T follicular helper cell (primary cell): Measurements from ENCODE around the gene MBNL2.

Experiments
- DNase-seq: peaks from one replicate; pipeline ENCODE4 v3.0.0-alpha.2; 2020; ENCODE audit warnings: low read depth

The MBNL2 gene

GRCh38 chr13:97422118-97423054 lies 200.3 kb downstream of the MBNL2 start:
- no peak for DNase-seq

DNA sequence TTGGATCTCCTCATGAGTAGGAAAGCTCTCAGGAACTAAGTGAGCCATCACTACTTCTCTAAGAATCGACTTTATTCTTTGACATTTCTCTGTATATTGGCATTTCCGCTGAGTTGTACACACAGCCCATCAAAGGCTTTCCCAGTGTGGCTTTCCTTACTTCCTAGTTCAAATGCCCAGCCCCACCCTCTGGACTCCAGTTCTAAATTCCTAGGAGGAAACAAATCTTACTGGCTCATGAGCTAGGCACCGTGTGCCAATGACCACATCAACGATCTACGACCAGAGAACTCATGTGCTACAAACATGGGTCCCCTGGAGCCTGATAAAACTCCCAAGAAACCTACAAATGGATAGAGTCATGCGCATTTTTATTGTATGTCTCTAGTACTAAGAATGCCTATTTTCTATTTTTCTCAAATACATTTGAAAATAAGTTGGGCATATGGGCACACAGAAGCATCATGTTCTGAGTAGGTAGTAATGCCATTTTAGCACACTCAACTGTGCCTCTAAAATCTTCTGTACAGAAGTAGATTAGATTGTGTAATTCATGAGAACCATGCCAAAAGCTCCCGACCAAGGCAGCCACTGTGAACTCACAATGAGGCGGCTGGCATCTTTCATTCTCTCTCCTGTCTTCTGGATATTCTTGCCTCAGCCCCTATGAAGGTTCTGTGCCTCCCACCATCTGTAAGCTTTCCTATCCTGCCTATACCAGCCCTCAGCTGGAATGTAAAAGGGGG lies 201.3 kb downstream of the MBNL2 start:
- no peak for DNase-seq

GRCh38 chr13:97425590-97425989 lies 203.5 kb downstream of the MBNL2 start:
- DNase-seq: no peak

GRCh38 chr13:97426695-97427094 lies 204.6 kb downstream of the MBNL2 start:
- DNase-seq: no peak

DNA sequence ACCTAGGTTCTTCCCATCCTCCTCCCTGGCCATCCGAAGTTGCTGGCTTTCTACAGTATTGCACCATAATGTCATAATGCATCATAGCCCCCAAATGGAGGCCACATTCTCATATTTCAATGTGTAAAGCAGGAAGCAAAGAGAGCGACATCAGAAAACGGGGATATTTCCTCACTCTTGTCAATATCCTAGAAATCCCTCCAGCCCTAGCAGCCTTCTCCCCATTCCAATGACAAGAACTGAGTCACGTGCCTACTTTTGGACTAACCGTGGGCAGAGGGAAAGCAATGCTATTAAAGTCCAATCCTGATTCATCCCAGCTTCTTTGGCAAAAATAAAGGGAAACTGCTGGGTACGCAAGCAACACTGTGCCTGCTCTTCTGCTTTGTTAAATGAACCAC lies 207.5 kb downstream of the MBNL2 start:
- DNase-seq: no peak

GRCh38 chr13:97430296-97430695 lies 208.2 kb downstream of the MBNL2 start:
- DNase-seq: no peak

- no peak for DNase-seq
These were observed 209.1 kb downstream of the MBNL2 start for GRCh38 chr13:97431171-97431764.

GRCh38 chr13:97432232-97432916 lies 210.2 kb downstream of the MBNL2 start:
- no peak for DNase-seq

GRCh38 chr13:97432917-97433726 lies 211.0 kb downstream of the MBNL2 start:
- peak; percentile 97 for DNase-seq

DNA sequence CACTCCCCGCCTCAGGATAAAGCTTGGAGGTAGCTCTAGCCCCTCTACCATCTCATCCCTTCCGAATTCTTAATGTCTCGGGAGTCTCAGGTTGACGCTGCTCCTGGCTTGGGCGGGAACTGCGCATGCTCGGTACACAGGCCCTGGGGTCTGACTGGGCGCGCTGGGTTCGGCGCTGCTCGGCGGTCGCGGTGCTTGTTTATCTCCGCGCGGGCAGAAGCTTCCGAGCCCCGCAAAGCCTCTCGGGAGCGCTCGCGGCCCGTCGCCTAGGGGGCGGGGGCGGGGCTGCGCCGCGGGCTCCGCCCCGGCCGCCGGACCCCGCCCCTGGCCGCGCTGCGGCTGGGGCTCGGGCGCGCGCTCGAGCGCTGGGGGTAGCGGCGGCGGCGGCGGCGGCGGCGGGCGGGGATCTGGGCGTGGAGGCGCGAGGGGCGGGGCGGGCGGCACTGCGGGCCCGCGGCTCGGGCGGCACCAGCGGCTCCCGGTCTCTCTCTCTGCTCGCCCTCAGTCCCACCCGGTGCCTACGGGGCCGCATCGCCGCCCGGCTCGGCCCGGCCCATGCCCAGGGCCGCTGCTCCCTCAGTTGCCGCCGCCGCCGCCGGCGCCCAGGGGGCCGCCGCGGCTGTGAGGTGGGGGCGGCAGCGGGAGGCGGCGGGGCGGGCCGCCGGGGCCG lies 211.7 kb downstream of the MBNL2 start, which contains the start of gene RAP2A:
RAP2A (plus strand) TSS at position 443 of the 670 bp plus-strand sequence. CDS start 302 bp downstream, outside the sequence.
- DNase-seq: peak; percentile 85

GRCh38 chr13:97434397-97435201 lies 212.5 kb downstream of the MBNL2 start:
- DNase-seq: peak; percentile 25

- no peak for DNase-seq
These were observed 213.2 kb downstream of the MBNL2 start for GRCh38 chr13:97435323-97435722.

DNA sequence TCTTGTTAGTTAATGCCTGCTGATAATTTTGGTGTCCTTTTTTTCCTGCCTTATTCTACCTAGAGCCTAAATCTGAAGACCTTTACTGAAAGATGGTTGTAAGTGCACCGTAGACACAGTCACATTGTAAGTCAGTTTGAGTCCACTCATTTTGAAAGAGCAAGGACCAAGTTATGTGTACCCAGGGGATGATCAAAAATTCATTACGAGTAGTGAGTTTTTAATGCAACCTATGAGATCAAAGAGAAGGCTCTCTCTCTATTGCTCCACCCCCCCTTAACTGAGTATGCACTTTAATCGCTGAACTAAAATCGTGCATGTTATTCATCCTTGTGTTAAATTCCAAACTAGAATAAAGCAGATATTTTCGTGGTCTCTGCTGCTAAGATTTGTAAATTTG lies 213.7 kb downstream of the MBNL2 start:
- no peak for DNase-seq

GRCh38 chr13:97436845-97437244 lies 214.7 kb downstream of the MBNL2 start:
- no peak for DNase-seq

DNA sequence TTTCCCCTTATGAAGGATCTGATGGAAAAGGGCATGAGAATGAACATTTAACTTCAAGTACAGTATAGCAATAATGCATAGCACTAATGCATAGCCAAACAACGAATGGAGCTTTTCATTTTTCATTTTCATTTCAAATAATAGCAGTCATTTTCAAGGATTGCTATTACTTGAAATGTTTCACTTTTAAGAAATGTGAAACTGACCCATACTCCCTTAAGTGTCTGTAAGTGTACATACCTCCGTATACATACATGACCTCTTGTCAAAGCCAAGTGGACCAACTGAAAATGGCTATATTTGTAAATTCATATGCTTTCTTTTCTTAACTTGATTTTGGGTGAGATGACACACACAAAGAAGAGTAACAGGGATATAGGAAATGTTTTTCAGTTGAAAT lies 215.6 kb downstream of the MBNL2 start:
- no peak for DNase-seq

GRCh38 chr13:97438856-97439595 lies 216.9 kb downstream of the MBNL2 start:
- no peak for DNase-seq

- no peak for DNase-seq
These were observed 218.6 kb downstream of the MBNL2 start for GRCh38 chr13:97440598-97441170.

- DNase-seq: no peak
These were observed 219.2 kb downstream of the MBNL2 start for GRCh38 chr13:97441368-97441767.
